GM21381 (cell line): ENCODE data around the gene IL12B.
"Not testable (repeated sequence)": the region's sequence is repeated elsewhere in the genome, so short reads cannot be mapped to it uniquely, and the experiment has no call there.

ENCODE experiments used
- ATAC-seq: cut with Tn5 transposase; IDR thresholded peaks from one replicate; pipeline ENCODE4 v1.9.1; 2021; ENCODE audit warnings: mild to moderate bottlenecking, moderate library complexity; ENCODE audit not compliant: unreplicated experiment

The IL12B gene

DNA sequence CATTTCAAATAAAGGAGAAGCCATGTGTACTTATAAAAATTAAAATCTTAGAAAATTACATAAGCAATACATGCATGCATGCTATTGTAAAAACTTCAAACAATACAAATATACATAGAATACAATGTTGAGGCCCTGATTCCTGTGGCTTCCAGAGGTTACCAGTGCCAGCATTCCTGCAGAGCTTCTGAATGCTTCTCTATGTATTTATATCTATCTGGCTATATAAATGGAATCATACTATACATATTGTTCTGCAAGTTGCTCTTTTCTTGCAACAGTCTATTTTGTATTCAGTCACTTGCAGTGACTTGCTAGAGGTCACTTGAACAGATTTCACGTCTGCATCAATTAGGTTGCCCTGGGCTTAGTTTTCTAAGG lies 3.2 kb upstream of the IL12B start:
- ATAC-seq = no peak

- ATAC-seq = peak; percentile 43
These were observed 2.7 kb upstream of the IL12B start for GRCh38 chr5:159332800-159333544.

GRCh38 chr5:159331093-159331973 lies 1.0 kb upstream of the IL12B start:
- peak; percentile 55 for ATAC-seq

DNA sequence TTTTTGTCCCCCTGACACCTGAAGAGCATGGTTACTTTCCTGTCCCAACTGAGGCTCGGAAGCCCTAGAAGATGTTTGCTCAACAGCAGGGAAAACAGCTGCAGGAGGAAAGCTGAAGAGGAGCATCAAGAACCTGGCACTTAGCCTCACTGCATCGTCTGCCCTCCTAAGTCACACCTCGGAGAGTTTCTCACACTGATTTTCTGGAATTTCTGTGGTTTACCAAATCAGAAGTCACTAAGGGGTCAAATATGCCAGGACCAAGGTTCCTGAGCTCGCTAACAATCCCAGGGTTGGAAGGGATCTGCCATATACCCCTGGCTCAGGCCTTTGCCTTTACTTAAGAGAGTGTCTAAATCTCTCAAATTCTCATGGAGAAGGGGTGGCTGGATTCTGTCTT lies 5.3 kb downstream of the IL12B start:
- ATAC-seq = no peak

DNA sequence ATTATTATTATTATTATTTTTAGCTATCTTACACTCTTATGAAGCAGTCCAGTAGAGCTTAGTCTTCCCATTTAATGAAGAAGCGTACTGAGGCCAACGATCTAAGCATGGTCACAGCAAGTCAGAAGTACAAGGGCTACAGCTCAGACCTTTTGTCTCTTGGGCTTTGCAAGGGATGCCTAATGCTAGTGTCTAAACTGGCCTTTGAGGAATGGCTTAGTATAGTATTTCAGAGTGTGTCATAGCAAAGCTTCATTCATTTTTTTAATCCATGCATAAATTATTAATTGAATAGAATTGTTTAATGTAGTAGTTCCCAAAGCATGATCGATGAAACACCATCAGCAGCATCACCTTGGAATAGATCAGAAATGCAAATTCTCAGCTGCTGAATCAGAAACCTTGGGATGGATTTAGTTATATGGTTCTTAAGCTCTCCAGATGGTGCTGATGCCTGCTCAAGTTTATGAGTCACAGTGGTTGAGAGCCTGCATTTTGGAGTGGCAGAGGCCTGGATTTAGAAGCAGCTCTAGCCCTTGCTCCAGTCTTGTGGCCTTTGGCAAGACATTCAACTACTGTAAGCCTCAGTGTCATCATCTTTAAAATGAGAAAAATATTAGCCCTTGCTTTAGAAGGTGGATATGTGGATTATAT lies 6.1 kb downstream of the IL12B start:
- no peak for ATAC-seq

- no peak for ATAC-seq
These were observed 8.1 kb downstream of the IL12B start for GRCh38 chr5:159322180-159322579.

- ATAC-seq = no peak
These were observed 10.5 kb downstream of the IL12B start for GRCh38 chr5:159319832-159320231.

GRCh38 chr5:159319363-159319762 lies 10.9 kb downstream of the IL12B start:
- ATAC-seq = no peak

DNA sequence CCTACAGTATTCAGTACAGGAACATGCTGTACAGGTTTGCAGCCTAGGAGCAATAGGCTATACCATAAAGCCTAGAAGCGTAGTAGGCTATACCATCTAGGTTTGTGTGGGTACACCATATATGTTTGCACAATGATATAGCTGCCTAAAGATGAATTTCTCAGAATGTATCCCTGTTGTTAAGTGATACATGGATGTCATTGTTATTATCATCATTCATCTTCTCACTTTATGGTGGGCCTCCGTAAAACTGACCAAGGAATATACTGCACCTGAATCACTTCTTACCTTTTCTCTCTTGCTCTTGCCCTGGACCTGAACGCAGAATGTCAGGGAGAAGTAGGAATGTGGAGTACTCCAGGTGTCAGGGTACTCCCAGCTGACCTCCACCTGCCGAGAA lies 11.8 kb downstream of the IL12B start:
- no peak for ATAC-seq

GRCh38 chr5:159317849-159318248 lies 12.4 kb downstream of the IL12B start:
- ATAC-seq = no peak

- no peak for ATAC-seq
These were observed 13.5 kb downstream of the IL12B start for GRCh38 chr5:159316519-159317383.

DNA sequence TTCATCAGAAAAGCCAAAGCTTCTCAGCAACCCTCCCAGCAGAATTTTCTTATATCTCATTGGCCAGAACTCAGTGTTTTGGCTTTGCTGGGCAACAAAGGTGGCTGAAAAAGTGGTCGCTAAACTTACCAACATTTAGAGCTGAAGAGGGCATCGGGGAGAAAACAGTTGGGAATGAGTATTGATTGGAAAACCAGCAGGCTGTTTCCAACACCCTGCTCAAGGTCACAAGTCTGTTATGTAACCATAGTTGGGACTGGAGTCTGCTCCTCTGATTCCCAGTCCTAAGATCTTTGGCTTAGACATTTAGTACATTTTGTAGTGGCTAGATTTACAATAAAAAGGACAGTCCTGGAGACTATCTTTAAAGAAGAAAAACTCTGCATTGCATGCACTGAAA lies 17.1 kb downstream of the IL12B start:
- ATAC-seq = no peak

DNA sequence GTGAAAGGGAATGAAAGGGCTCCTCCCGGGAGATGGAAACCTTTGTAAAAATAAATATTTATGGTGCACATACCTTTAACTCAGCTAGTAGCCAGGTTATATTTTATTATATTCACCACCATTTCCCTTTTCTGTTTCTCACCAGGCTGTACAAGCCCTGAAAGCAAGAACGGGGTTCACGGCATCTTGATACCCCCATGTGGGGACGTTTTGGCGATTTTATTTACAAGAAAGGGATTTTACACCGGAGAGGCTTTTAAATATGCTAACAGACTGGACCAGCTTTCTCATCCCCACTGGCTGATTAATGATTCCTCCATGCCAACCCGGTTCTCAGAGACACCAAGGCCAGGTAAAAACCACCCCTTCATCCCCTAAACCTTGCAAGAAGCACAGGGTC lies 19.2 kb downstream of the IL12B start:
- ATAC-seq = no peak

DNA sequence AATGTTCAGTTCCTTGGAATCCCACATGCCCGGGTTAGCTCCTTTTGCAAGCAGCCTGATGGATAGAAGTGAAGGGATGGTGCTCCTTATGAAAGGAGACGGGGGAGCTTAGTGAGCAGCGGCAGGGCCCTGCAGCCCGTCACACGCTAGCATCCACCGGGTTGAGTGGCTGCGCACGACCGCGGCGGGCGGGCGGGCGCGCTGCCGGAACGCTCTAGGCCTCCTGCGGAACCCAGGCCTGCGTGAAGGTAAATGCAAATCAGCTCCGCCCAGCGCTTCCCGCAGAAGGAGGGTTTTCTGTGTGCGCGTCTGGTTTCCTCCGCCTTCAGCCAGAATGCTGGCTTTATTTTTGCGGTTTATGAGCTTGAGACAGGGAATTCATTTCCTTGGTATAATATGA lies 19.8 kb downstream of the IL12B start:
- no peak for ATAC-seq

DNA sequence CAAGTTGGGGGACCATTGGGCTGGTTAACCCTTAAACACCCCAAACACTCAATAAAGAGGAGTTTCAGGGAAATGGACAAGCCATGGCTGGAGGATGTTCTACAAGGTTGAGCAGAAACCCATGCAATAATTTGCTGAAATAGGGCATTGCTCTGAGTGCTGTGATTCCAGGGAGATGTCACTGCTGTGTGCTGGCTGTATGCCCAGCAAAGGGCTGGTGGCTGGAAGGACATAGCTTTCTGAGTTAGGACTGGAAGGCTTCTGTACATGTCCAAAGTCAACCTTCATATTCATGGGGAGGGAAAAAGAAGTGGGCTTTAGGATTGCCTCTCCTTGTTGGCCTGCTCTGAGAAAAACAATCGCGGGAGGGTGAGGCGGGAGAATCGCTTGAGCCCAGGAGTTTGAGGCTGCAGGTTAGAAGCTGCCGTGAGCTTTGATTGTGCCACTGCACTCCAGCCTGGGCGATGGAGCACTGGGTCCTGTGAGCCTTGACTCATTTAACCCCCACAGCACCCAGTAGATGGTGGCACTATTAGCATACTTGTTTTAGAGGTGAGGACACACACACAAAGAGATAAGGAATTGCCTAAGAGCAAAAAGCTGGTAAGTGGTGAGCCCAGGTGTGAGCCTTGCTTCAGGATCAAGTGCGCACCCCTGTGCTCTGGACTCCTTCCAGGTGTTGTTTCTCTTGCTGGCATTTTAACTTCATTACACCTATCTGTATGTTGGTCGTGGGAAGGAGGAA lies 20.4 kb downstream of the IL12B start:
- ATAC-seq = no peak

DNA sequence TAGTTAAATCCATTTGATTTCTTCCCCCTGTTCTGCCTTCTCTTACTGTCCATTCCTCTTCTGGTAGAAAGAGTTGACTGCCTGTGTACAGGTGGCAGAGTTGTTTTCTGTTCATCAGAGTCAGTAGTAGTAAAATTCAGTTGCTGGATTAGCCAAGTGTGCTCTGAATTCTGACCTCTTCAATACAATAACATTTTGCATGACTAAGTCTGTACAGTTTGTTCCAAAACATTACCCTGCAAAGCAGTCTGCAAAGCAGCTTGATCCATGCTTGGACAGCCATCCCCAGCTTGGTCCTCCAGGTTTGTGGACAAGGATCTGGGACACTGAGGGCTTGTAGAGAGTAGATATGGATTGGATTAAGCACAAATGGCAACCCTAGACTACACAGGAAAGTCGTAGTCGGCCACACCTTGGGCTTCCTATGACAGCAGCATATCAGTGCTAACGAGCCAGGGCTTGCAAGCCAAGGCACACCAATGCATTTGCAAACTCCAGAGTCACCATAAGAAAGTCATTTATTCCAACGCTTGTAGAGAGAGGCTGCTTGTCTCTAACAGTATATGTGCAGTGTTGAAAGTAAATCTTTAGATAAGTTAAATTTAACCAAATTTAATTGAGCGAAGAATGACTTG lies 25.2 kb downstream of the IL12B start:
- ATAC-seq = no peak

DNA sequence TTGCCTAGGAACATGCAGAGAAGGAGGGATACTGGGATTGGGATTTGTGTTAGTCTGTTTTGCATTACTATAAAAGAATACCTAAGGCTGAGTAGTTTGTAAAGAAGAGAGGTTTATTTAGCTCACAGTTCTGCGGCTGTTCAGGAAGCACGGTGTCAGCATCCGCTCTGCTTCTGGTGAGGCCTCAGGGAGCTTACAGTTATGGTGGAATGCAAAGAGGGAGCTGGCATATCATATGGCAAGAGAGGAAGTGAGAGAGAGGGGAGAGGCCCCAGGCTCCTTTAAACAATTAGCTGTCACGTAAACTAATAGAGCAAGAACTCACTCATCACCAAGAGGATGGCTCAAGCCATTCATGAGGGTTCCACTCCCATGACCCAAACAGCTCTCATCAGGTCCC lies 27.0 kb downstream of the IL12B start:
- no peak for ATAC-seq

- not testable (repeated sequence) for ATAC-seq
These were observed 28.1 kb downstream of the IL12B start for GRCh38 chr5:159301929-159302860.

- no peak for ATAC-seq
These were observed 28.8 kb downstream of the IL12B start for GRCh38 chr5:159301466-159301865.
